Activated T-helper 1 cell treated with anti-CD3 and anti-CD28 coated beads, Interleukin-12 subunit alpha, Interleukin-12 subunit beta, Interleukin-2, Interleukin-4 antibody, amounts not matched to agents 30 ng/mL and 10 ng/mL and 1 ng/mL, durations not matched to agents 14 hours and 24 hours and 36 hours (primary cell): ENCODE results near the gene CBLB. TPM values are rescaled to one million over a fixed set of nuclear protein-coding genes. Genes with fewer than 3 reads are reported as not detected.

Experiments used
- DNase-seq: peaks from one replicate; pipeline ENCODE4 v3.0.0; 2021; ENCODE audit warnings: low spot score
- H3K27ac Mint-ChIP-seq: one replicate; pipeline ENCODE4 v1.8.0; 2021; ENCODE audit warnings: mild to moderate bottlenecking, mixed read lengths
- H3K27me3 Mint-ChIP-seq: one replicate; pipeline ENCODE4 v1.8.0; 2022; ENCODE audit warnings: mild to moderate bottlenecking, moderate library complexity, mixed read lengths; ENCODE audit not compliant: insufficient read depth
- H3K36me3 Mint-ChIP-seq: one replicate; pipeline ENCODE4 v1.8.0; 2021; ENCODE audit warnings: low read depth, mixed read lengths
- H3K4me1 Mint-ChIP-seq: one replicate; pipeline ENCODE4 v1.8.0; 2021; ENCODE audit warnings: low read depth, mixed read lengths
- H3K4me3 Mint-ChIP-seq: one replicate; pipeline ENCODE4 v1.8.0; 2021; ENCODE audit warnings: mild to moderate bottlenecking, moderate library complexity, mixed read lengths
- H3K9me3 Mint-ChIP-seq: one replicate; pipeline ENCODE4 v1.8.0; 2021; ENCODE audit warnings: mixed read lengths
- intact Hi-C: fragments of 100-400 bp; cut with micrococcal nuclease; formaldehyde crosslinking; loops from one replicate; pipeline ENCODE4 v1.15.1; 2024
- total RNA-seq: library from RNA; stranded (reverse); gene quantifications from 2 replicates; pipeline ENCODE4 v1.2.3, GENCODE V29; 2022

CBLB gene
- total RNA-seq, 1 donor from 2014 or later: 213 TPM

DNA sequence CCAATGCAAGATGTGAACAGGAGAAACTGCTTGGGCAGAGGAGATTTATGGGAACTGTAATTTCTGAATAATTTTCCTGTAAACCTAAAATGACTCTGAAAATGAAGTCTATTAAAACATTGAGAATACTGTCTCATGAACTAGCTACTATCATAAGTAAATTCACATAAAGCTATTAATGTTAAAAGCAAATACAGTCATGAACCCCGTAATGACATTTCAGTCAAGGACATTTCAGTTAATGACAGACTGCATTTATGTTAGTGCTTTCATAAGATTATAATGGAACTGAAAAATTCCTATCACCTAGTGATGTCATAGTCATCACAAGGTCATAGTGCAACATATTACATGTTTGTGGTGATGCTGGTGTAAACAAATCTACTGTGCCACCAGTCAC lies 17.2 kb downstream of the CBLB start:
- peaks cover 72% of the 10 kb centered on the region for H3K36me3 Mint-ChIP-seq
- H3K4me1 Mint-ChIP-seq: peaks cover 67% of the 10 kb centered on the region
- no peaks in the 10 kb centered on the region for H3K27me3 Mint-ChIP-seq
- intact Hi-C loops: no loop called here
- H3K9me3 Mint-ChIP-seq: no peaks in the 10 kb centered on the region
- no peak overlapping the region for H3K4me3 Mint-ChIP-seq
- no peak overlapping the region for H3K27ac Mint-ChIP-seq
- no peak for DNase-seq

DNA sequence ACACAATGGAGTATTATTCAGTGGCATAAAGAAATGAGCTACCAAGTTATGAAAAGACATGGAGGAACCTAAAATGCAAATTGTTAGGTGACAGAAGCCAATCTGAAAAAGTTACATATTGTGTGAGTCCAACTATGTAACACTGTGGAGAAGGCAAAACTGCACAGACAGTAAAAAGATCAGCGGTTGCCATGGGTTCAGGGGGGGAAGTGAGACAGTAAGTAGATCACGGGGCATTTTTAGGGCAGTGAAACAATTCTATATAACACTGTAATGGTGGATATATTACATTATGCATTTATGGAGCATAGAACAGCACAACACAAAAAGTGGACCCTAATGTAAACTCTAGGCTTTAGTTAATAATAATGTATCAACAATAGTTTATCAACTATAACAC lies 17.6 kb downstream of the CBLB start:
- peak overlapping the region; percentile 73 for H3K27ac Mint-ChIP-seq
- H3K27me3 Mint-ChIP-seq: no peaks in the 10 kb centered on the region
- no peak for DNase-seq
- peaks cover 72% of the 10 kb centered on the region for H3K36me3 Mint-ChIP-seq
- H3K9me3 Mint-ChIP-seq: no peaks in the 10 kb centered on the region
- H3K4me1 Mint-ChIP-seq: peaks cover 71% of the 10 kb centered on the region
- intact Hi-C loops: no loop called here
- no peak overlapping the region for H3K4me3 Mint-ChIP-seq

DNA sequence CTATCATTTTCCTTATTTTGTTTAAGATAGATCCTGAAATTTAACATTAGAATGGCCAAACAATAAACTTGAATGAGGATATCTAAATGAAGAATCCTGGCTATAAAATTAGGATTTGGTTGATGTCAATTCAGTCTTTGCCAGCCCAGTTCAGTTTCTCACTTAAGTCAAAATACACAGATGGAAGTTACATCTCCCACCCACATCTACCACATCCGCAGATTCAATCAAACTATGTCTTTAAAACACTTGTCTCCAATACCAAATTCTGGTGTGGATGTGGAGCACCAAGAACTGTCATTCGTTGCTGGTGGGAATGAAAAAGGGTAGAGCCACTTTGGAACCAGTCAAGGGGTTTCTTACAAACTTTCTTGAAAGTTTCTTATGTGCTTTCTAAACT lies 18.2 kb downstream of the CBLB start:
- H3K4me3 Mint-ChIP-seq: no peak overlapping the region
- H3K27ac Mint-ChIP-seq: peak overlapping the region; percentile 73
- H3K4me1 Mint-ChIP-seq: peaks cover 74% of the 10 kb centered on the region
- H3K27me3 Mint-ChIP-seq: no peaks in the 10 kb centered on the region
- no peaks in the 10 kb centered on the region for H3K9me3 Mint-ChIP-seq
- H3K36me3 Mint-ChIP-seq: peaks cover 70% of the 10 kb centered on the region
- DNase-seq: no peak
- intact Hi-C loops: no loop called here

DNA sequence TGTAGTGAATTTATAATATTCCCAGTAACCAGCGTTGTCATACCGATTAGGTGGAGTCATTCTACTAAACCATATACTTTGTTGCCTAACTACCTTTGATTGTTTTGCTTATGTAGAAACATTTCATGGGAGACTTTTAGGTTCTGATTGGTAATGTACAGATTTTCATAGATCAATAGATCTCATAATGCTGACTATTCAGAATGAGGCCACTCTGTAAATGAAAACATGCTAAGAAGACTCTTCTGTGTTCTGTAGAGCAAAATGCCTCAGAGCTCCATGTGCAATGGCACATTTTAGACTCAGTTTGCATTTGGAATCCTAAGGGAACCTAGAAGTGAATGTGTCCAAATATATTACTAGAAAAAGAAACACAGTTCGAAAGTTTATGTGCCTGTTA lies 20.0 kb downstream of the CBLB start:
- H3K36me3 Mint-ChIP-seq: peaks cover 69% of the 10 kb centered on the region
- no peak overlapping the region for H3K4me3 Mint-ChIP-seq
- DNase-seq: no peak
- peaks cover 72% of the 10 kb centered on the region for H3K4me1 Mint-ChIP-seq
- no peaks in the 10 kb centered on the region for H3K9me3 Mint-ChIP-seq
- intact Hi-C loops: loop anchor here (1.0 kb wide), 1 partner anchor 12 kb away; no protein-coding TSS in a partner anchor
- H3K27me3 Mint-ChIP-seq: no peaks in the 10 kb centered on the region
- H3K27ac Mint-ChIP-seq: peak overlapping the region; percentile 85

DNA sequence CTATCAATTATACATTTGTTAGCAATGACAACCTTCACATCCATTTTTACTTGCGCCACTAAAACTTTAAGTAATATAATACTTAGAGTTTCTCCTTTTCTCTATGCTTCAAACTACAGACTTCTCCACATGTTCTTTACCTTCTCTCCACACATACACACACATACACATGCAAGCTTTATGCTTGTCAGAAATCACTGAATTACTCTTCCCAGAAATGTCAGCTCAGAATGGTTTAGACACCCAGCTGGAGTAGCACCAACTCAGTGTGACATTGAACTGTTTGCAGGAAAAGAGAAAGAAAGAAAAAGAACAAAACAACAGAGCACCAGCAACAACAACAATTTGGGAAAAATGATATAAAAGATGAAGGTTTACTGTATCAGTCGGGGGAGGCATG lies 20.9 kb downstream of the CBLB start:
- H3K27me3 Mint-ChIP-seq: no peaks in the 10 kb centered on the region
- H3K27ac Mint-ChIP-seq: peak overlapping the region; percentile 85
- peak overlapping the region; percentile 48 for H3K4me3 Mint-ChIP-seq
- H3K36me3 Mint-ChIP-seq: peaks cover 62% of the 10 kb centered on the region
- DNase-seq: no peak
- intact Hi-C loops: loop anchor here (1.0 to 2.0 kb wide), 5 partner anchors 7 to 19 kb away; no protein-coding TSS in a partner anchor
- H3K4me1 Mint-ChIP-seq: peaks cover 62% of the 10 kb centered on the region
- no peaks in the 10 kb centered on the region for H3K9me3 Mint-ChIP-seq

DNA sequence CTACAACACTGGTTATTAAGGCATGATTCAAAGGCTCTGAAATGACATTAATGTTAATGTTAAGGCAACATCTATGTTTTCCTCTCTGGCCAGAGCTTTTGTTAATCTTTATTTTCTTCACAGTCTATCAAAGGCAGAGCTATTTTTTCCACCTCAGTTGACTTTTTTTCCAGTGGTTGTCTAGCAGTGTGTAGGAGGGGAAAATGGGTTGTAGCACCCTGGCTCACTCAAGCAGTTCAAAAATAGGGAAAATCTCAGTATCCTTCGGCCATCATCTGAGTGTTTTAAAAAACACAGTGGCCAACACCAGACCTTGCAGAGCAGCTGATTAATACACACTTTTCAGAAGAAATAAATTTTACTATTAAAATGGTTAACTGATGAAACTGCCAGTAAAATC lies 21.4 kb downstream of the CBLB start:
- Mint-ChIP-seq H3K36me3 (peaks cover 60% of the 10 kb centered on the region), H3K4me3 (peak overlapping the region; percentile 45), H3K27ac (peak overlapping the region; percentile 85), H3K9me3 (no peaks in the 10 kb centered on the region), H3K4me1 (peaks cover 65% of the 10 kb centered on the region), H3K27me3 (no peaks in the 10 kb centered on the region)
- intact Hi-C loops: loop anchor here (1.0 to 2.0 kb wide), 4 partner anchors 8 to 19 kb away; no protein-coding TSS in a partner anchor
- DNase-seq: no peak

DNA sequence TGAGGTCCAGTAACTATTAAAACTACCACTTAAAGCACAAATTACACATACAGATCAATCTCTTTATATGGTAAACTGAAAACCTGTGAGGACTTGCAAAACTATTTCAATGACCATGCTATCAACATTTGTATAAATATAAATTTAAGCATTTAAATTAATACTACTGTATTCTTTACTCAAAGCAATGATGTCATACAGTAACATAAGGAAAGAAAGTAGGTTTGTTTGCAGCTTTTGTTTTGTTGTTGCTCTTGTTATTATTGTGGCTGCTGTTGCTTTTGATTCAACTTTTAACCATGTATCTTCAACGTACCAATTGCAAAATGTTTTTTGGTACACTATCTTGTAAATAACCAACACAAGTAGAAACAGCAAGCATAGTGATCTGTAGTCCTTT lies 22.0 kb downstream of the CBLB start:
- DNase-seq: no peak
- Mint-ChIP-seq H3K4me1 (peaks cover 68% of the 10 kb centered on the region), H3K27ac (peak overlapping the region; percentile 85), H3K4me3 (peak overlapping the region; percentile 45), H3K27me3 (no peaks in the 10 kb centered on the region), H3K9me3 (no peaks in the 10 kb centered on the region), H3K36me3 (peaks cover 64% of the 10 kb centered on the region)
- intact Hi-C loops: loop anchor here (1.0 to 2.0 kb wide), 4 partner anchors 8 to 20 kb away; no protein-coding TSS in a partner anchor

DNA sequence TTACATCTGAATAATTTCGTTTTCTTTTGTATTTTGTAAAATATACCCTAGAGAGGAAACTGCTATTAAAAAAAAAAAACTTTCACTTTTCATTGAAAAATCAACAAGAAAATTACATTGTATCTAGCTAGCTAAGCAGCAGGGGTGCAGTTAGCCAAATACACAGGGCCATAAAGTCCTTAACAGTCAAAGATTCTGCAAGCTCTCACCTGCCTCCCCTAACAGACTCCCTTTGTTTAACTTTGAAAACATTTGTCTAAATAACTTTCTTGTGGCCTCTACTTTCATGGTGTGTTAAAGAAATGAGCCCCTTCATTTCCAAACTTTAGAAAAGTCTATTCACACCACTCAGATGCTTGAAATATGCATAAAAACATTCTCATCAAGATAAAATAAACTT lies 23.3 kb downstream of the CBLB start:
- H3K36me3 Mint-ChIP-seq: peaks cover 60% of the 10 kb centered on the region
- no peak for DNase-seq
- H3K4me3 Mint-ChIP-seq: no peak overlapping the region
- no peaks in the 10 kb centered on the region for H3K27me3 Mint-ChIP-seq
- intact Hi-C loops: no loop called here
- H3K4me1 Mint-ChIP-seq: peaks cover 59% of the 10 kb centered on the region
- no peaks in the 10 kb centered on the region for H3K9me3 Mint-ChIP-seq
- H3K27ac Mint-ChIP-seq: no peak overlapping the region

DNA sequence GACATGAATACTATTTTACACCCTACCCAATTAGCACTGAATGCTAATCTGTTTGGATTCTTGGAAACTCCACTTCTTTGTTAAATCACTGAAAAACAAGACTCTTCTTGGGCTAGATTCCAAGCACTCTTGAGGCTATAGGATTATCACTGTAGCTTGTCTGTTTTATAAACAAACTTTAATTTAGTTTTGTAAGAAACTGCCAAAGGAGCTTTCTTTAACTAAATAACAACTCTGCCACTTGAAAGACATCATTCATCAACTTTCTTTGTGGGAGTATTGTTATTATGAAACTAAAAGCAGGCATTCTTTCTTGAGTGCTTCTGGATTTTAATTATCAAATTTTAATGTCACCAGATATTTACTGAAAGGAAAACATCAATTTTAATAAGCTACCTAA lies 24.1 kb downstream of the CBLB start:
- Mint-ChIP-seq H3K36me3 (peaks cover 60% of the 10 kb centered on the region), H3K4me1 (peaks cover 63% of the 10 kb centered on the region), H3K27ac (peak overlapping the region; percentile 18), H3K4me3 (no peak overlapping the region), H3K27me3 (no peaks in the 10 kb centered on the region), H3K9me3 (no peaks in the 10 kb centered on the region)
- intact Hi-C loops: no loop called here
- no peak for DNase-seq

DNA sequence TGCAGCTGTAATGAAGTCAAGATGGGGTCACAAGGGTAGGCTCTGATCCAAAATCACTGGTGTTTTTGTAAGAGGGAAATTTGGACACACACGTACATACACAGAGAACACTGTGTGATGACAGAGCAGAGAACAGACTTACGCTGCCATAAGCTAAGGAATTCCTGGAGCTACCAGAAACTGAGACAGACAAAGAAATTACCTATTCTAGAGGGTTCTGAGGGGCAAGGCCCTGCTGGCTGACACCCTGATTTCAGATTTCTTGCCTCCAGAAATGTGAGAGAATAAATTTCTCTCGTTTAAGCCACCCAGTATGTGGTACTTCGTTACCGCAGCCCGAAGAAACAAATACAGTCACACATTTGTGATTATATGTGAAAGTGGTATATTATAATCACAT lies 24.8 kb downstream of the CBLB start:
- DNase-seq: no peak
- Mint-ChIP-seq H3K9me3 (no peaks in the 10 kb centered on the region), H3K4me3 (no peak overlapping the region), H3K4me1 (peaks cover 62% of the 10 kb centered on the region), H3K27ac (no peak overlapping the region), H3K36me3 (peaks cover 60% of the 10 kb centered on the region), H3K27me3 (no peaks in the 10 kb centered on the region)
- intact Hi-C loops: no loop called here

DNA sequence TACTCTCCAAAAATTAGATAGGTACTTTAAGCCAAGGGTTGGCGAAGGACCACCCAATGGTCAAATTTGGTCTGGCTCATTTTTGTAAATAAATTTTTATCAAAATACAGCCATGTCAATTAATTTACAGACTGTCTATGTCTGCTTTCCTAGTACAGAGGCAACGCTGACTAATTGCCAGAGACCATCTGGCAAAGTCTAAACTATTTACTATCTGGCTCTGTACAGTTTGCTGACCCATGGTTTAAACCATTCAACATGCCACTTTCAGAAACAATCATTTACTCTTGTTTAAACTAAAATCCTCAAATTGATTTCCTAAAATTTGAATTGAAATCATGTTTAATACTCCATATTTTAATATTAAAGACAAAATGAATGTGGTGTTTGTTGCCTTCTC lies 25.9 kb downstream of the CBLB start:
- H3K4me3 Mint-ChIP-seq: no peak overlapping the region
- no peaks in the 10 kb centered on the region for H3K9me3 Mint-ChIP-seq
- H3K27me3 Mint-ChIP-seq: no peaks in the 10 kb centered on the region
- no peak for DNase-seq
- H3K36me3 Mint-ChIP-seq: peaks cover 60% of the 10 kb centered on the region
- H3K4me1 Mint-ChIP-seq: peaks cover 62% of the 10 kb centered on the region
- intact Hi-C loops: no loop called here
- no peak overlapping the region for H3K27ac Mint-ChIP-seq

DNA sequence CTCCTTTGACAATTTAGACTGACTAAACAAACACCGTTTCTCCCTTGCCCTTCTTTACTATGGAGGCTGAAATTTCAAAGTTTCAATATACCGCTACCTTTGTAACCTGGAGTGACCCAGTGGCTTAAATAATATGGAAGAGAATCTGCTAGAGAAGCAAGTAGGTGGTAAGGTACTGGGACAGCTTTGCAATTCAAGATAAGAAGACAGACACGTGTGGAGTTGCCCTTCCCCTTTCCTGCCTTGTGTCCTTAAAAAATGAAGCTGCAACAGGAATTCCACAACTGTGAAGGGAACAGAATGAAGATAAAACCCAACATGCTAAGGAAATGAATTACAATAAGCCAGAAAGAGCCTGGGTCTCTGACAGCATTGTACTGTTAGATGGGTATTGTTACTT lies 26.4 kb downstream of the CBLB start:
- H3K4me1 Mint-ChIP-seq: peaks cover 62% of the 10 kb centered on the region
- DNase-seq: no peak
- H3K27me3 Mint-ChIP-seq: no peaks in the 10 kb centered on the region
- intact Hi-C loops: no loop called here
- H3K36me3 Mint-ChIP-seq: peaks cover 61% of the 10 kb centered on the region
- H3K27ac Mint-ChIP-seq: peak overlapping the region; percentile 40
- no peaks in the 10 kb centered on the region for H3K9me3 Mint-ChIP-seq
- H3K4me3 Mint-ChIP-seq: no peak overlapping the region

DNA sequence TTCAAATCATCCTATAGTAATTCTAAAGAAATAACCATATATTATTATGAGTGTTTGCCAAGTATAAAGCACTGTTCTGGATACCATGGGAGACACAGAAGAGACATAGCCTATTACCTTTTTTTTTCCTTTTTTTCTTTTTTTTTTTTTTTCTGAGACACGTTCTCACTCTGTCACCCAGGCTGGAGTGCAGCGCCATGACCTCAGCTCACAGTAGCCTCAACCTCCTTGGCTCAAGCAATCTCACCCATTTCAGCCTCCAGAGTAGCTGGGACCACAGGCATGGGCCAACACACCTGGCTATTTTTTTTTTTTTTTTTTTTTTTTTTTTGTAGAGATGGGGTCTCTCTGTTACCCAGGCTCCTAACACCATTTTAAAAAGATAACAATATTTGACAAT lies 30.9 kb downstream of the CBLB start:
- no peak for DNase-seq
- peak overlapping the region; percentile 62 for H3K27ac Mint-ChIP-seq

More for the DNA sequence above, 30.9 kb downstream of the CBLB start:
- Mint-ChIP-seq H3K9me3 (no peaks in the 10 kb centered on the region), H3K4me1 (peaks cover 78% of the 10 kb centered on the region), H3K27me3 (no peaks in the 10 kb centered on the region), H3K4me3 (no peak overlapping the region), H3K36me3 (peaks cover 67% of the 10 kb centered on the region)
- intact Hi-C loops: loop anchor here (1.0 to 5.0 kb wide), 5 partner anchors 9 to 774 kb away; no protein-coding TSS in a partner anchor
